Ureter (tissue), 1 donor: ENCODE data around the gene SMPD4. TPM values are rescaled to one million over a fixed set of nuclear protein-coding genes. Genes with fewer than 3 reads are reported as not detected.
"Not testable (repeated sequence)": the region's sequence is repeated elsewhere in the genome, so short reads cannot be mapped to it uniquely, and the experiment has no call there.

Experiments
- DNase-seq: peaks from one replicate; pipeline ENCODE4 v3.0.0-alpha.2; 2020; ENCODE audit warnings: low spot score
- total RNA-seq: library from RNA; stranded (reverse); gene quantifications from one replicate; pipeline ENCODE4 v1.2.4, GENCODE V29; 2023
- donor health status: DM: yes; HTN: yes; CAD: no.

Gene SMPD4
- total RNA-seq, 1 donor from 2014 or later: 39.6 TPM

- not testable (repeated sequence) for DNase-seq
These were observed 6.7 kb upstream of the SMPD4 start for GRCh38 chr2:130187859-130188792.

DNA sequence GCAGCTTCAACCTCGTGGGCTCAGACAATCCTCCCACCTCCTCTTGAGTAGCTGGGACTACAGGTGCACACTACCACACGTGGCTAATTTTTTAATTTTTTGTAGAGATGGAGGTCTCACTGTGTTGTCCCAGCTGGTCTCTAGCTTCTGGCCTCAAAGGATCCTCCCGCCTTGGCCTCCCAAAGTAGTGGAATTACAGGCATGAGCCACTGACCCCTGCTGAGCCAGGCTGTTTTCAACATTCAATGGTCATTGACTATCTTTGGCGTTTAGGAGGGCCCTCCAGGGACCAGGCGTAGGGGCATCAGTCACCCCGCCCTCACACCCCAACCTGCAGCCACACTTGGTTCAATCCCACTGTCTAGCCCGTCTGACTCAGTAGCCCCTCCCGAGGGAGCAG is 5.9 kb upstream of the SMPD4 start:
- no peak for DNase-seq

- no peak for DNase-seq
These were observed 5.0 kb upstream of the SMPD4 start for GRCh38 chr2:130186391-130186790.

DNA sequence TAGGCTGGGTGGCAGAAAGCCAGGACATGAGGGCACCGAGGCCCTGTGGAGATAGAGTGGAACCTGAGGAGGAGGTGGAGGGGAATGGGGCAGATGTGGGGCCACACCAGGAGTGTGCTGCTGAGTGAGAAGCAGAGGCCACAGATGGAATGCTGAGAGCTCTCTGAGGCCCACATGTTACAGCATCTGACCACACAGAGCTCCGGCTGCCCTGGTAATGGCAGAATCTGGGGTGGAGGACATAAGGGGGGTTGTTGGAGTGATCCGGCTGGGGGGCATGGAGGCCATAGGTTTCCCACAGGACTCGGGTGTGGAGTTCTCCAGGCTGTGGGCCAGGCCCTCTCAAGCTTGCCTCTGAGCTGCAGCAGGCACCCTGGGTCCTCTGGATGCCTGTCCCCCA is 4.5 kb upstream of the SMPD4 start:
- DNase-seq: no peak

DNA sequence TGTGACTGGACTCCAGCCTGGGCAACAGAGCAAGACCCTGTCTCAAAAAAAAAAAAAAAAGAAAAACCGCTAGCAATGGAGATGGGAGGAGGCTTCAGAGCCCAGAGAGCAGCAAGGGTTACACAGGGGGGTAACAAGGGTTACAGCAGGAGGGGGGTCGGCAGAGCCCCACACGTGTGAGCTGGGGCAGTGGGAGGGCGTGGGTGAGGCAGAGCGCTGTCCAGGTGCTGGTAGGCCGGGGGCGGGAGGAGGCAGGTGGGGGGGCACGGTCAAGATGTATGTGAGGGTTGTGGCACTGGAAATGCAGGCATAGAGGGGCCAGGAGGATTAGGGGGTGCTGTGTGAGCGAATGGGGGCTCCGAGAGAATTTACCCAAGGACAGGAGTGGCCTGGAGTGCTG is 4.0 kb upstream of the SMPD4 start:
- DNase-seq: no peak

DNA sequence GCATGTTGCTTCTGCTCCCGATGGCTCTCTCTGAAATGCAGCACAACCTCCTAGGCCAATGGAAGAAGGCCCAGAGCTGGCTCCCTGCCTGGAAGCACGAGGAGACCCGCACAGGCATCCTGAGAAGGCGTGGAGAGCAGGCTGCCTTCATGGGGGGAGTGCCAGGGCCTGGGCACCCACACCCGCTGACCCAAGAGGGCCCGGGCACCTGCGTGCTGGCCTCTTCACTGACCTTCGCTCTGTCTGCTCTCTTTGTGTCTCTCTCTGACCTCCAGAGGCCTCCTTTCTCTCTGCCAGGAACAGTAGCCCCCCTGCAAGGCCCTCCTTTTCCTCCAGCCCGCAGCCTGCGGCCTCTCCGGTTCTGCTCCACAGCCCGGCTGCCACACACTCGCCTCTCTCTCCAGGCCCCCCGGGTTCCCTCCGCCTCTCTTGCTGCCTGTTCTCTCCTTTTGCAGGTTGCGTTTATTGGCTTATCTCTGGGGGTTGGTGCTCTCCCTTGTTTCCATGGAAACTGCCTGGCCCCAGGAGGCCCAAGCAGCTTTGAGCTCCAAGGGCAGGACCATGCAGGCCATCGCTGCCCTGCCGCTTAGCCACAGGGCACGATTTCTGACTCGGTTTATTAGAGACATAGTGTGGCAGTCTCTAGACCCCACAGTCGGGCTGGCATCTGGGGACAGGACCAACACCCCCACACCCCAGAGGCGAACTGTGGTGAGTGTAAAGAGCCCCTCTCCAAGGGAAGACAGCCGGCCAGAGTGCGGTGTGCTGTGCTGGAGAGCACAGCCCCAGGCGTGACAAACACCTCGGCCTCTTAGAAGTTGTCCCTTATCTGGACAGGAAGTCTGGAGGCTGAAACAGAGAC is 2.3 kb upstream of the SMPD4 start:
- no peak for DNase-seq

- not testable (repeated sequence) for DNase-seq
These were observed 1.6 kb upstream of the SMPD4 start for GRCh38 chr2:130182826-130183511.

- peak; percentile 90 for DNase-seq
These were observed 679 bp upstream of the SMPD4 start, which contains the start of gene MZT2B for GRCh38 chr2:130181880-130182682. MZT2B (plus strand) TSS chr2:130182262; CDS start chr2:130182283, 21 bp downstream.

- DNase-seq: not testable (repeated sequence)
These were observed 738 bp downstream of the SMPD4 start for GRCh38 chr2:130180404-130181324.

- not testable (repeated sequence) for DNase-seq
These were observed 6.5 kb downstream of the SMPD4 start for GRCh38 chr2:130174866-130175265.

- DNase-seq: no peak
These were observed 11.5 kb downstream of the SMPD4 start for GRCh38 chr2:130169896-130170295.

DNA sequence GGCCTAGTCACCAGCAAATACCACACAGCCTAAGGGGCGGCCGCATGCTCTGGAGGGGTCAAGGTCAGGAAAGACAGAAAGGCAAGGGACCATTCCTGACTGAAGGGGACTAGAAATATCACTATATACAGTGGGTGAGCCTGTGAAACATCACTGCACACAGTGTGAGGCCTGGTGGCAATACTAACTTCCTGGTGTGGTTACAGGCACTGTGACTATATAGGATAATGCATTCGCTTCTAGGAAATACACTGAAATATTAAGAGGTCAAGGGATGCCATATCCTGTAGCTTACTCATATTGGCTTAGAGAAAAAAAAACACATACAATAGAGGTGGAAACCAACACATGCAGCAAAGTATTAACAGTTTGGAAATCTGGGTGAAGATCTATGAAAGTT is 12.2 kb downstream of the SMPD4 start:
- not testable (repeated sequence) for DNase-seq

GRCh38 chr2:130166611-130167010 is 14.8 kb downstream of the SMPD4 start:
- DNase-seq: not testable (repeated sequence)

DNA sequence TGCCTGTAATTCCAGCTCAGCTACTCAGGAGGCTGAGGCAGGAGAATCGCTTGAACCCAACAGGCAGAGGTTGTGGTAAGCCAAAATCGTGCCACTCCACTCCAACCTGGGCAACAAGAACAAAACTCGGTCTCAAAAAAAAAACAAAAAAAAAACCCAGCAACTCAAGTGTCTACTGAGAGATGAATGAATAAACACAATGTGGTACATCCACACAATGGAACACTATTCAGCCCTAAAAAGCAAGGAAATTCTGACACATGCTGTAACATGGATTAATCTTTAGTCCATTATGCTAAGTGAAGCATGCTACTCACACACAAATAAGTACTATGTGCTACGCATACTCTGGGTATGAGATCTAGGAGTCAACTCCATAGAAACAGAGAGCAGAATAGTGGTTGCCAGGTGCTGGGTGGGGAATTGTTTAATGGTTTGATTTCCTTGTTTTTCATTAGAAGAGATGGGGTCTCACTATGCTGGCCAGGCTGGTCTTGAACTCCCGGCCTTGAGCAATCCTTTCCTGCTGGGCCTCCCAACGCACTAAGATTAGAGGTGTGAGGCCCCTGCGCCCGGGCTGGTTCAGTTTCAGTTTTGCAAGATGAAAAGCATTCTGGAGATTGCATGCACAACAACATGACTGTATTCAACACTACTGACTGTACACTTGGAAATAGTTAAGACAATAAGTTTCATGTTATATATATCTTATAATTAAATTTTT is 15.9 kb downstream of the SMPD4 start:
- DNase-seq: no peak

GRCh38 chr2:130162968-130163367 is 18.4 kb downstream of the SMPD4 start:
- DNase-seq: no peak

DNA sequence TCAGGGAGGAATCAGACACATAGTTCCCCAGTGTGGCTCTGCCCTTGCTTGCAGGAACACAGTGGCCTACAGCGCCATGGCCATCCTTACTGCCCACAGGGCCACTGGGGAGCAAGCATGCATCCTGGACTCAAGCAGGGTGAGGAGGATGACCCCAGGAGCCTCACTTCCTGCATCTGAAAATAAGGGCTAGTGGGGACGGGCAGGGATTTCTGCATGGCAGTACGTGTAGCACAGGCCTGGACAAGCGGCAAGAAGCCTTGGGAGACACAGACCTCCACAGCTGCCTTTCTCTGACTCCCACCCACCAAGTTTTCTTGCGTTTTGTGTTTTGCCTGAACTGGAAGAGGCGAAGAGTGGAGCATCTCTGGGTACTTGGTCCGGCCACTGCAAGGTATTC is 18.9 kb downstream of the SMPD4 start:
- DNase-seq: not testable (repeated sequence)

DNA sequence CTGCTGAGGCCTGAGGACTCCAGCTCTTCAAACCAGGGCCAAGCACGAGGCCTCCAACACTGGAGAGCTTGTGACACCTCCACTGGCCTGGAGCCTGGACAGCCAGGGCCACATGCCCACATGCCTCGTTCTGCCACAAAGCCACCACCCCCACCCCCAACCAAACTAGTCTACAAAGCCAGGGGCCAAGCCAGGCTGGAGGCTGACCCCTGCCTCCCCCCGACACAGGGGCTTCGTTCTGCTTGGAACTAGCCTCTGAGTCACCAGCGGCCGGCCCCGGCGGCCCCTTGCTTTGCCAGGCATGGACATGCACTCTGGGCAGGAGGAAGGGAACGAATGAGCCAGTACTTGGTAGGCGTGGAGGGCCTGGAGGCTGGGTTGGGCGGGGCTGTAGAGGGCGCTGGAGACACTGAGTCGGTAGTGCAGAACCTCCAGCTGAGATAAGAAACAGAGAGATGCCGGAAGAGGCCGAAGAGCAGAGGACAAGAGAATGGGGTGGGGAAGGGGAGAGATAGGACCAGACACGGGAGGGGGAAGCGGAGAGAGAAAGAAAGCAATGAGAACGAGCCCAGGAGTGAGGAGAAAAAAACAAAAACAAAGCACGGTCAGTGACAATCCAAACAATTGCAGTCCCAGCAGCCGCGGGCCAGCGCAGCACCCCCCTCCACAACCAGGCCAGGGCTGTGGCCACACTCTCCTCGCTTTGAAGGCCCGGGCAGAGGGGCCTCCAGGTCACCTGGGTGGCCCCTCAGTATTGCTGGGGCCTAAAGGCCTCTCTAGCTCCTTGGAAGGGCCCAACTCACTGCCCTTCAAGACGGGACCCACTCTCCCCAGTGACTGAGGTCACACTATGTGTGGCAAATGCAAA is 20.3 kb downstream of the SMPD4 start:
- not testable (repeated sequence) for DNase-seq

DNA sequence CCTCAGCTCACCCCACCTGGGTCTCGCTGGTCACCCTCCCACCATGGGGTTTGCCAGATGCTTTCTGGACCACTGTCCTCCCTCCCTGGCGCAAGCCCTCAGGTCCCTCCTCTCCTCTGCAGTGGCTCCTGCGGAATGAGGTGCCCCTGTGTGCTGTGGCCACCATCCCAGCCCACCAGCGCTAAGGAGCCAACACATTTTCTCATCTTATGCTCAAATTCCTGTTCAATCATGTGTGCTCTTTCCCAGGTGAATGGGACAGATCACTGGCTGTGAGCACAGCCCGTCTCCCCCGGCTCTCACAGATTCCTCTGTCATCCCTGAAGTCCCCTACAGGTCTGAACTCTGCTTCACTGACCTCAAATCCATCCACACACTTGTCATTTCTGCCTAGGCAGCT is 21.3 kb downstream of the SMPD4 start:
- DNase-seq: no peak
